H9 (cell line): Measurements from ENCODE around the gene TESK1. TPM values are rescaled to one million over a fixed set of nuclear protein-coding genes. Genes with fewer than 3 reads are reported as not detected.

Experiments
- DNase-seq: peaks from one replicate; pipeline ENCODE4 v3.0.0-alpha.2; 2017
- H2AFZ ChIP-seq: one replicate; pipeline ENCODE4 v1.6.1; 2013; ENCODE audit warnings: mild to moderate bottlenecking, low read length, control low read depth, moderate library complexity
- H2AK5ac ChIP-seq: 2 replicates; pipeline ENCODE4 v1.6.1; 2013; ENCODE audit warnings: low read length, control low read depth, mixed read lengths; ENCODE audit not compliant: insufficient read length
- H2BK120ac ChIP-seq: one replicate; pipeline ENCODE4 v1.6.1; 2013; ENCODE audit warnings: low read depth, mild to moderate bottlenecking, low read length, control low read depth, inconsistent platforms; ENCODE audit not compliant: poor library complexity, severe bottlenecking
- H2BK12ac ChIP-seq: 2 replicates; pipeline ENCODE4 v1.6.1; 2013; ENCODE audit warnings: low read length, control low read depth, mixed read lengths, low read depth; ENCODE audit not compliant: insufficient read length
- H2BK15ac ChIP-seq: 2 replicates; pipeline ENCODE4 v1.6.1; 2013; ENCODE audit warnings: low read depth, low read length, control low read depth
- H2BK20ac ChIP-seq: one replicate; pipeline ENCODE4 v1.6.1; 2013; ENCODE audit warnings: low read depth, mild to moderate bottlenecking, low read length, control low read depth, inconsistent platforms; ENCODE audit not compliant: poor library complexity, severe bottlenecking
- H2BK5ac ChIP-seq: 2 replicates; pipeline ENCODE4 v1.6.1; 2013; ENCODE audit warnings: low read length, control low read depth, mixed read lengths; ENCODE audit not compliant: insufficient read length
- H3K14ac ChIP-seq: 2 replicates; pipeline ENCODE4 v1.6.1; 2013; ENCODE audit warnings: low read length, control low read depth; ENCODE audit not compliant: insufficient read depth
- H3K18ac ChIP-seq: 2 replicates; pipeline ENCODE4 v1.6.1; 2013; ENCODE audit warnings: low read depth, mild to moderate bottlenecking, mixed read lengths, low read length, control low read depth; ENCODE audit not compliant: insufficient read length
- H3K23ac ChIP-seq: 2 replicates; pipeline ENCODE4 v1.6.1; 2013; ENCODE audit warnings: low read length, control low read depth, mixed read lengths, low read depth; ENCODE audit not compliant: insufficient read length
- H3K23me2 ChIP-seq: 2 replicates; pipeline ENCODE4 v1.6.1; 2013; ENCODE audit warnings: low read depth, mild to moderate bottlenecking, mixed read lengths, low read length, control low read depth; ENCODE audit not compliant: insufficient read length, poor library complexity, severe bottlenecking
- H3K27ac ChIP-seq: 2 replicates; pipeline ENCODE4 v1.5.1; 2013; ENCODE audit warnings: low read length, control low read depth, mixed read lengths, low read depth; ENCODE audit not compliant: insufficient read length
- H3K27me3 ChIP-seq: 2 replicates; pipeline ENCODE4 v1.6.1; 2013; ENCODE audit warnings: low read length, control low read depth, inconsistent platforms; ENCODE audit not compliant: insufficient read depth
- H3K4ac ChIP-seq: 2 replicates; pipeline ENCODE4 v1.6.1; 2013; ENCODE audit warnings: low read depth, mild to moderate bottlenecking, control low read depth, inconsistent platforms, low read length, moderate library complexity
- H3K4me1 ChIP-seq: 2 replicates; pipeline ENCODE4 v1.6.1; 2013; ENCODE audit warnings: low read length, control low read depth, inconsistent platforms; ENCODE audit not compliant: insufficient read depth
- H3K4me2 ChIP-seq: 2 replicates; pipeline ENCODE4 v1.6.1; 2013; ENCODE audit warnings: low read length, control low read depth, mixed read lengths; ENCODE audit not compliant: insufficient read length, insufficient read depth
- H3K56ac ChIP-seq: 2 replicates; pipeline ENCODE4 v1.6.1; 2013; ENCODE audit warnings: low read depth, mild to moderate bottlenecking, mixed read lengths, low read length, control low read depth; ENCODE audit not compliant: insufficient read length
- H3K79me1 ChIP-seq: 2 replicates; pipeline ENCODE4 v1.6.1; 2013; ENCODE audit warnings: low read depth, mild to moderate bottlenecking, moderate library complexity, low read length, control low read depth, inconsistent platforms; ENCODE audit not compliant: insufficient read depth, poor library complexity, severe bottlenecking
- H3K79me2 ChIP-seq: 2 replicates; pipeline ENCODE4 v1.6.1; 2013; ENCODE audit warnings: low read length, control low read depth, inconsistent platforms; ENCODE audit not compliant: insufficient read depth
- H3K9ac ChIP-seq: 2 replicates; pipeline ENCODE4 v1.6.1; 2013; ENCODE audit warnings: low read length, control low read depth, mixed read lengths; ENCODE audit not compliant: insufficient read length; ENCODE audit errors: extremely low read depth
- H3K9me3 ChIP-seq: one replicate; pipeline ENCODE4 v1.6.1; 2013; ENCODE audit warnings: low read depth, low read length, inconsistent platforms; ENCODE audit not compliant: control insufficient read depth
- H3T11ph ChIP-seq: one replicate; pipeline ENCODE4 v1.6.1; 2013; ENCODE audit warnings: mild to moderate bottlenecking, low read length, control low read depth, inconsistent platforms
- H4K20me1 ChIP-seq: one replicate; pipeline ENCODE4 v1.6.1; 2013; ENCODE audit not compliant: control insufficient read depth, insufficient read length, insufficient read depth
- H4K5ac ChIP-seq: 2 replicates; pipeline ENCODE4 v1.6.1; 2013; ENCODE audit warnings: low read depth, mild to moderate bottlenecking, mixed read lengths, low read length, control low read depth; ENCODE audit not compliant: insufficient read length
- H4K8ac ChIP-seq: replicated peaks from 2 replicates; pipeline ENCODE4 v1.6.1; 2013; ENCODE audit warnings: low read length, control low read depth, mixed read lengths, low read depth; ENCODE audit not compliant: insufficient read length
- H4K91ac ChIP-seq: 2 replicates; pipeline ENCODE4 v1.6.1; 2013; ENCODE audit warnings: low read depth, mild to moderate bottlenecking, moderate library complexity, mixed read lengths, low read length, control low read depth; ENCODE audit not compliant: insufficient read length
- H3K27ac Mint-ChIP-seq, 3 experiments: 2 replicates in 2 of 3; 3 replicates in 1 of 3; pipeline ENCODE4 v1.8.0; 2020 to 2021; ENCODE audit warnings: mixed read lengths in 3 of 3, mild to moderate bottlenecking in 1 of 3, moderate library complexity in 1 of 3
- H3K27me3 Mint-ChIP-seq: 2 replicates; pipeline ENCODE4 v1.8.0; 2021; ENCODE audit warnings: low read depth, mild to moderate bottlenecking, moderate library complexity, mixed read lengths
- H3K36me3 Mint-ChIP-seq, 3 experiments: 2 replicates in 2 of 3; 3 replicates in 1 of 3; pipeline ENCODE4 v1.8.0; 2020 to 2021; ENCODE audit warnings: low read depth in 3 of 3, mixed read lengths in 3 of 3; ENCODE audit not compliant: insufficient read depth in 1 of 3
- H3K4me1 Mint-ChIP-seq, 2 experiments: 2 replicates each; pipeline ENCODE4 v1.8.0; 2020; ENCODE audit warnings: mixed read lengths in 2 of 2
- H3K4me3 Mint-ChIP-seq, 2 experiments: 2 replicates in 1 of 2; 3 replicates in 1 of 2; pipeline ENCODE4 v1.8.0; 2020 to 2021; ENCODE audit warnings: mild to moderate bottlenecking in 2 of 2, mixed read lengths in 2 of 2, moderate library complexity in 1 of 2
- H3K9me3 Mint-ChIP-seq, 2 experiments: 2 replicates in 1 of 2; 3 replicates in 1 of 2; pipeline ENCODE4 v1.8.0; 2020; ENCODE audit warnings: mild to moderate bottlenecking in 2 of 2, mixed read lengths in 2 of 2, moderate library complexity in 1 of 2
- WGBS: extraction: QIAGEN DNeasy Blood & Tissue Kit; methylation state at CpG from one replicate; pipeline ENCODE4 v1.1.7; 2013; ENCODE audit warnings: missing lambda C conversion rate, low lambda C conversion rate, mixed read lengths; ENCODE audit not compliant: insufficient read length; ENCODE audit errors: extremely low coverage; 5-methylcytosine and 5-hydroxymethylcytosine counted together
- microRNA-seq: library from miRNA; unstranded; fragments of <30 nt; microRNA quantifications from one replicate; pipeline ENCODE4, GENCODE V29; 2020; ENCODE audit warnings: borderline microRNAs expressed
- total RNA-seq: library from RNA; stranded (reverse); gene quantifications from 2 replicates; pipeline ENCODE4 v1.2.1, GENCODE V29; 2021
- TF ChIP-seq, protein P1 (sequence below): fragments of 200-600 bp; sonication (generic); conservative IDR thresholded peaks from 3 replicates; pipeline ENCODE4 v1.8.0; 2021; ENCODE audit warnings: antibody characterized with exemption, mild to moderate bottlenecking

The TESK1 gene
- total RNA-seq, 1 experiment from 2014 or later, result 28.6 TPM

- no peak overlapping the region for H3K27ac ChIP-seq
- H3K4me2 ChIP-seq, result peak overlapping the region; percentile 76
- no peak for DNase-seq
- peak overlapping the region; percentile 83 to 85 for H3K4me3 Mint-ChIP-seq
- H2BK15ac ChIP-seq, result no peak overlapping the region
- H3K4me1 ChIP-seq, result peaks cover 3% of the 10 kb centered on the region; the same call in 1 of the 2 replicates
- H3K23me2 ChIP-seq, result peaks cover 16% of the 10 kb centered on the region
- peaks cover 2 to 3% of the 10 kb centered on the region in 2 experiments; a peak in 3 of 5 replicates for H3K9me3 Mint-ChIP-seq
- H2BK12ac ChIP-seq, result no peak overlapping the region
- H4K91ac ChIP-seq, result no peak overlapping the region
- H3K27me3 Mint-ChIP-seq, result peaks cover 18% of the 10 kb centered on the region
- no peak overlapping the region for H3K23ac ChIP-seq
- H3K9me3 ChIP-seq, result no peaks in the 10 kb centered on the region
- peaks cover 31 to 36% of the 10 kb centered on the region in 2 experiments for H3K4me1 Mint-ChIP-seq
- H3K79me1 ChIP-seq, result no peaks in the 10 kb centered on the region
- TF ChIP-seq, protein P1, sequence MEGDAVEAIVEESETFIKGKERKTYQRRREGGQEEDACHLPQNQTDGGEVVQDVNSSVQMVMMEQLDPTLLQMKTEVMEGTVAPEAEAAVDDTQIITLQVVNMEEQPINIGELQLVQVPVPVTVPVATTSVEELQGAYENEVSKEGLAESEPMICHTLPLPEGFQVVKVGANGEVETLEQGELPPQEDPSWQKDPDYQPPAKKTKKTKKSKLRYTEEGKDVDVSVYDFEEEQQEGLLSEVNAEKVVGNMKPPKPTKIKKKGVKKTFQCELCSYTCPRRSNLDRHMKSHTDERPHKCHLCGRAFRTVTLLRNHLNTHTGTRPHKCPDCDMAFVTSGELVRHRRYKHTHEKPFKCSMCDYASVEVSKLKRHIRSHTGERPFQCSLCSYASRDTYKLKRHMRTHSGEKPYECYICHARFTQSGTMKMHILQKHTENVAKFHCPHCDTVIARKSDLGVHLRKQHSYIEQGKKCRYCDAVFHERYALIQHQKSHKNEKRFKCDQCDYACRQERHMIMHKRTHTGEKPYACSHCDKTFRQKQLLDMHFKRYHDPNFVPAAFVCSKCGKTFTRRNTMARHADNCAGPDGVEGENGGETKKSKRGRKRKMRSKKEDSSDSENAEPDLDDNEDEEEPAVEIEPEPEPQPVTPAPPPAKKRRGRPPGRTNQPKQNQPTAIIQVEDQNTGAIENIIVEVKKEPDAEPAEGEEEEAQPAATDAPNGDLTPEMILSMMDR, result no peak
- H3K4ac ChIP-seq, result no peak overlapping the region
- H2BK5ac ChIP-seq, result no peak overlapping the region
- no peak overlapping the region for H4K5ac ChIP-seq
- H2BK20ac ChIP-seq, result no peak overlapping the region
- H3K18ac ChIP-seq, result no peak overlapping the region
- no peak overlapping the region for H2AK5ac ChIP-seq
- no peaks in the 10 kb centered on the region for H3K79me2 ChIP-seq
- no peak overlapping the region for H3K14ac ChIP-seq
- H3K27ac Mint-ChIP-seq, result no peak overlapping the region; a peak in 1 of 7 replicates
- H4K20me1 ChIP-seq, result no peaks in the 10 kb centered on the region
- no peak overlapping the region for H3T11ph ChIP-seq
- no peak overlapping the region for H3K56ac ChIP-seq
- WGBS, result no CpG with 5 or more reads among the region's 3 CpGs
- H3K27me3 ChIP-seq, result no peaks in the 10 kb centered on the region
- no peak overlapping the region for H3K9ac ChIP-seq
- H2BK120ac ChIP-seq, result no peak overlapping the region
- H3K36me3 Mint-ChIP-seq, result peaks cover 28 to 40% (median 37%) of the 10 kb centered on the region in 3 experiments
- no peak overlapping the region for H2AFZ ChIP-seq
- no peak overlapping the region for H4K8ac ChIP-seq
Observed at GRCh38 chr9:35659340-35659739, 54.3 kb downstream of the TESK1 start.

Small RNA genes lying within 50 kb of the gene (microRNA-seq; reads per million reads assigned to microRNA genes)
- gene MIR4667, result 0.46 reads per million

Other genes starting within 250 kb of the TESK1 start
- 5.8 and 6.3 TPM in 2 replicates for gene RUSC2, start 115.2 kb upstream of the TESK1 start, total RNA-seq
- 3.3 and 3.9 TPM in 2 replicates for gene CD72, start 13.2 kb downstream of the TESK1 start, total RNA-seq
- gene SIT1, start 45.7 kb downstream of the TESK1 start, total RNA-seq, result 1.3 and 1.6 TPM in 2 replicates
- gene RMRP, start 52.8 kb downstream of the TESK1 start, total RNA-seq, result 18,417 and 20,652 TPM in 2 replicates
- 11.3 and 12.0 TPM in 2 replicates for gene CCDC107, start 53.0 kb downstream of the TESK1 start, total RNA-seq
- gene ARHGEF39, start 59.9 kb downstream of the TESK1 start, total RNA-seq, result 21.6 and 24.4 TPM in 2 replicates
- gene CA9, start 68.7 kb downstream of the TESK1 start, total RNA-seq, result 0.94 and 1.9 TPM in 2 replicates
- gene TPM2, start 84.7 kb downstream of the TESK1 start, total RNA-seq, result 221 and 225 TPM in 2 replicates
- 102 and 103 TPM in 2 replicates for gene TLN1, start 126.9 kb downstream of the TESK1 start, total RNA-seq
- 26.9 and 27.3 TPM in 2 replicates for gene CREB3, start 127.4 kb downstream of the TESK1 start, total RNA-seq
- gene GBA2, start 144.0 kb downstream of the TESK1 start, total RNA-seq, result 90.7 and 103 TPM in 2 replicates
- 23.5 and 25.7 TPM in 2 replicates for gene RGP1, start 144.0 kb downstream of the TESK1 start, total RNA-seq
- 0.83 and 0.97 TPM in 2 replicates for gene MSMP, start 149.0 kb downstream of the TESK1 start, total RNA-seq
- 12.2 and 12.5 TPM in 2 replicates for gene NPR2, start 186.3 kb downstream of the TESK1 start, total RNA-seq
- gene SPAG8, start 207.0 kb downstream of the TESK1 start, total RNA-seq, result 0.46 and 0.50 TPM in 2 replicates
- 30.9 and 35.9 TPM in 2 replicates for gene HINT2, start 209.8 kb downstream of the TESK1 start, total RNA-seq
- not detected in 2 replicates for gene FAM221B, start 223.5 kb downstream of the TESK1 start, total RNA-seq
- gene TMEM8B, start 224.0 kb downstream of the TESK1 start, total RNA-seq, result 7.9 and 9.3 TPM in 2 replicates